Large intestine (tissue), 3 donors: ENCODE measurements around the gene SWT1. TPM values are rescaled to one million over a fixed set of nuclear protein-coding genes. Genes with fewer than 3 reads are reported as not detected.

Experiments used
- DNase-seq, 2 donors: peaks; one replicate each; pipeline versions ENCODE4 v3.0.0 to v3.0.0-alpha.2; 2013
- H3K27ac ChIP-seq: one replicate; pipeline ENCODE4 v1.5.1; 2013; ENCODE audit warnings: low read length
- H3K27me3 ChIP-seq: 2 replicates; pipeline ENCODE4 v1.6.1; 2013; ENCODE audit warnings: low read length; ENCODE audit not compliant: control insufficient read depth, insufficient read depth
- H3K36me3 ChIP-seq: 2 replicates; pipeline ENCODE4 v1.6.1; 2013; ENCODE audit warnings: low read length; ENCODE audit not compliant: control insufficient read depth, insufficient read depth
- H3K4me1 ChIP-seq: one replicate; pipeline ENCODE4 v1.6.1; 2013; ENCODE audit warnings: low read length; ENCODE audit not compliant: control insufficient read depth, insufficient read depth
- H3K4me3 ChIP-seq: one replicate; pipeline ENCODE4 v1.5.1; 2013; ENCODE audit warnings: low read length
- H3K9me3 ChIP-seq: one replicate; pipeline ENCODE4 v1.6.1; 2013; ENCODE audit warnings: mild to moderate bottlenecking, low read depth, low read length, moderate library complexity; ENCODE audit not compliant: control insufficient read depth
- WGBS: methylation state at CpG from one replicate; pipeline ENCODE4 v1.1.5; 2013; ENCODE audit warnings: low lambda C conversion rate; ENCODE audit not compliant: insufficient coverage; 5-methylcytosine and 5-hydroxymethylcytosine counted together
- polyA plus RNA-seq: library from polyadenylated mRNA; unstranded; fragments of 120-200 nt; gene quantifications from one replicate; pipeline ENCODE4 v1.2.1, GENCODE V29; 2013

The SWT1 gene
- polyA plus RNA-seq, 1 donor: 5.3 TPM

DNA sequence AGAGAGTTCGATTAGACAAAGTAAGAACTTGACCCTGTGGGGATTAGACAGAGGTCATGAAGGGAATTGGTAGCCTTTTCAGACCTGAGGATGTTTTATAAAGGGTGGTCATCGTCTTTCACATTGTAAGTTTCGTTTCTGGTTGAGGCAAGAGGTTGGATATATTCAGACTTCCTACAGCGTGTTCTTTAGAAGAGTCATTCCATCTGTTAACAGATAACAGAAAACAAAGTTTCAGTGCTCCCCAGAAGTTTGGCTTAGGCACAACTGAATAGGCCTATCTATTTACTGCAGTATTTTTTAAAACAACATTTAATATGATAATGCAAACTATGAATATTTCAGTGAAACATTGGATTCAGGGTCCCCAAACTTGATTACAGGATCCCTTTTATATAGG, 177.2 kb downstream of the SWT1 start:
- Histone ChIP-seq H3K4me1 (no peaks in the 10 kb centered on the region), H3K4me3 (no peak overlapping the region), H3K36me3 (no peaks in the 10 kb centered on the region), H3K27me3 (no peaks in the 10 kb centered on the region), H3K9me3 (no peaks in the 10 kb centered on the region), H3K27ac (no peak overlapping the region)
- WGBS: no CpG with 5 or more reads among the region's 4 CpGs
- no peak for DNase-seq

GRCh38 chr1:185337246-185337645, 180.3 kb downstream of the SWT1 start:
- H3K27ac ChIP-seq: no peak overlapping the region
- no peaks in the 10 kb centered on the region for H3K36me3 ChIP-seq
- no peaks in the 10 kb centered on the region for H3K9me3 ChIP-seq
- no peaks in the 10 kb centered on the region for H3K4me1 ChIP-seq
- no peaks in the 10 kb centered on the region for H3K27me3 ChIP-seq
- WGBS: 81% methylated on average over 4 of the region's 4 CpGs
- no peak overlapping the region for H3K4me3 ChIP-seq
- DNase-seq: no peak

- Histone ChIP-seq H3K27ac (no peak overlapping the region), H3K4me3 (no peak overlapping the region), H3K9me3 (no peaks in the 10 kb centered on the region), H3K36me3 (no peaks in the 10 kb centered on the region), H3K27me3 (no peaks in the 10 kb centered on the region), H3K4me1 (no peaks in the 10 kb centered on the region)
- WGBS: 84% methylated on average over 3 of the region's 8 CpGs
- DNase-seq: peak in 1 of 2 donors; percentile 23
Observed at GRCh38 chr1:185338719-185339622, 182.0 kb downstream of the SWT1 start.

DNA sequence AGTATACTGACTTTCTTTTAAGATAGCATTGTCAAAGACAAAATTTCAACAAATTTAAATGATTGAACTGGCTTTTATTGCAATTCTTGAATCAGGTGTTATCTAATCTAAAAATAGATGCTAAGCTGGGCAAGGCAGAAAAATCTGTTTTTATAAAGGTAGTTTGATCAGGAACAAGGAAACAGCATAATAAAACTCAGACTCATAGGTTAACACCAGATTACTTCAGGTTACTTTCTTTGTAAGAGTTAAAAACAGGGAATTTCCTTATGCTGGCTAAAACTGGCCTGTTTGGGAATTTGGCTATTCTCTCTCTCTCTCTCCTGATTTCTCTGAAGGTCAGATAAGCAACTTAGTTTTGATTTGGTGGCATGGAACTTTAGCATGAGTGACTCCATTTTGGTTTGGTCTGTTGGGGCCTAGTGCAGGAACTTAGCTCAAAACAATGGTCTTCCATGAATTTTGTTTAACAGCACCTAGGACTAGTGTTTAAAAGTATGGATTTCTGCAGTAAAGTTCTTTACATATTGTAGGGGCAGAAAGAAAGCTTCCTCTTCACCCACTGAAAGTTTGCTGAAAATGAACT, 184.3 kb downstream of the SWT1 start:
- Histone ChIP-seq H3K4me1 (no peaks in the 10 kb centered on the region), H3K4me3 (no peak overlapping the region), H3K27me3 (no peaks in the 10 kb centered on the region), H3K9me3 (no peaks in the 10 kb centered on the region), H3K36me3 (no peaks in the 10 kb centered on the region), H3K27ac (no peak overlapping the region)
- DNase-seq: no peak

Other genes starting within 250 kb of the SWT1 start
- gene NIBAN1, start 182.7 kb upstream of the SWT1 start, polyA plus RNA-seq: 5.1 TPM
- 22.3 TPM for gene RNF2, start 111.6 kb upstream of the SWT1 start, polyA plus RNA-seq
- 15.9 TPM for gene TRMT1L, start 214 bp upstream of the SWT1 start, polyA plus RNA-seq
- gene IVNS1ABP, start 160.1 kb downstream of the SWT1 start, polyA plus RNA-seq: 173 TPM